ENCODE results near the gene TXNDC11. TPM values are rescaled to one million over a fixed set of nuclear protein-coding genes. Genes with fewer than 3 reads are reported as not detected.
A peak's percentile ranks its signal among the peaks of the same experiment; 100 is the strongest.

TXNDC11 gene
- total RNA-seq, 3 donors from 2014 or later, result 38.6 to 53.7 (median 47.9) TPM

DNA sequence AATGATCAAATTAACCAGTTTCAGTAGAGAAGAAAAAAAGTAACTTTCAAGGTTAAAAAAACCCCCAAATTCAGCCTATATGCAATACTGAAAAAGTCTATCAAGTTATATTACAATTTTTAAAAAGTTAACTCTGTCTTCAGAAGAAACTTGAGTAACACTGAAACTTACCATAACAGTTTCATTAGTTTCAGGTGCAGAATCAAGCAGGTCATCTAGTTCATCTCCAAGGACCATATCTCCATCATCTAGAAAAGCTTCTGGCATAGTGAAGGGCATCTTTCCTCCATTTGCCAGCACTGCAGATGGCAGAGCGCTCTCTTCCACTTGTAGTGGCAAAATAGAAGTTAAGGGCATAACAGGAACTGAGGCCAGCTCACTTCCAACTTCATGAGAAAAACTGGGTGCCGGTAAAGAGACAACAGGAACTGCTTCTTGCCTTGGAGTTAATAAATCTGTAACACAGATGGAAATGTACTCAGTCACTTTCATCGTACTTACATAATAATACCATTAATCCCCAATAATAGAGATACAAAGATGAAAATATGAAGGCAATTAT lies 31.5 kb upstream of the TXNDC11 start:
- intact Hi-C loops (cut with DNase I; ENCODE audit: low total_unique reads), result no loop called here
- Histone ChIP-seq H3K27ac (no peak overlapping the region), H3K27me3 (no peaks in the 10 kb centered on the region), H3K36me3 (peaks cover 13% of the 10 kb centered on the region), H3K4me1 (no peaks in the 10 kb centered on the region), H3K9me3 (no peaks in the 10 kb centered on the region), H3K4me3 (no peak overlapping the region)
- TF ChIP-seq CTCF (IDR thresholded peaks at IDR 0.05), result no peak
- TF ChIP-seq POLR2AphosphoS5 (IDR thresholded peaks at IDR 0.05), result no peak
- no peak for TF ChIP-seq POLR2A (IDR thresholded peaks at IDR 0.05)
- no peak for DNase-seq (ENCODE audit: low spot score in 2 of 2)

- Histone ChIP-seq H3K9me3 (no peaks in the 10 kb centered on the region), H3K27ac (no peak overlapping the region), H3K27me3 (no peaks in the 10 kb centered on the region), H3K4me1 (no peaks in the 10 kb centered on the region), H3K4me3 (no peak overlapping the region), H3K36me3 (peaks cover 5% of the 10 kb centered on the region)
- no peak for DNase-seq (ENCODE audit: low spot score in 2 of 2)
- intact Hi-C loops (cut with DNase I; ENCODE audit: low total_unique reads), result no loop called here
- TF ChIP-seq CTCF (IDR thresholded peaks at IDR 0.05) (no peak), POLR2AphosphoS5 (IDR thresholded peaks at IDR 0.05) (no peak), POLR2A (IDR thresholded peaks at IDR 0.05) (no peak)
These were observed 26.2 kb upstream of the TXNDC11 start for GRCh38 chr16:11768849-11769248.

DNA sequence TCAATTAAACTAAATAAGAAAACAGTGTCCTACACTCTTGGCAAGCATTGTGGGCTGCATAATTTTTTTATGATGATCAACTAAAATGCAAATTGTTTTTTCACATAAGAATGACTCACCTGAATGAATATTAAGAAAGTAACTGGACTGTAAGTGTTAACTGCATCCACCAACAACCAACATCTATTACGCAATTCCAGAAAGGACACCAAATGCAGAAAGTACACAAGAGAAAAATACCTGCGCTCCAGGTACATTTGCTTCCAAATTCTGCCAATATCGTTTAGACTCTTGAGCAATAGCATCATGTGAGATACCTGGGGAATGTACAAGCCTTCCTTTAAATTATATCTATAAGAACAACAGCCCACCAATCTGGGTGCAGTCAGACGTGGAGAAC lies 19.8 kb upstream of the TXNDC11 start:
- Histone ChIP-seq H3K27ac (peak overlapping the region in 1 of 2 donors; percentile 38), H3K36me3 (peaks cover 4% of the 10 kb centered on the region), H3K27me3 (no peaks in the 10 kb centered on the region), H3K4me3 (no peak overlapping the region), H3K9me3 (no peaks in the 10 kb centered on the region), H3K4me1 (peaks cover 0 to 6% of the 10 kb centered on the region in 2 donors)
- intact Hi-C loops (cut with DNase I; ENCODE audit: low total_unique reads), result no loop called here
- no peak for DNase-seq (ENCODE audit: low spot score in 2 of 2)
- TF ChIP-seq POLR2A (IDR thresholded peaks at IDR 0.05), result no peak
- TF ChIP-seq CTCF (IDR thresholded peaks at IDR 0.05), result no peak
- TF ChIP-seq POLR2AphosphoS5 (IDR thresholded peaks at IDR 0.05), result no peak

GRCh38 chr16:11759997-11760396 lies 17.3 kb upstream of the TXNDC11 start:
- no peak for DNase-seq (ENCODE audit: low spot score in 2 of 2)
- no peaks in the 10 kb centered on the region for H3K9me3 ChIP-seq
- TF ChIP-seq POLR2AphosphoS5 (IDR thresholded peaks at IDR 0.05) (no peak), POLR2A (IDR thresholded peaks at IDR 0.05) (no peak), CTCF (IDR thresholded peaks at IDR 0.05) (no peak)
- no peaks in the 10 kb centered on the region for H3K27me3 ChIP-seq
- no peak overlapping the region for H3K27ac ChIP-seq
- no peak overlapping the region for H3K4me3 ChIP-seq
- H3K4me1 ChIP-seq, result peaks cover 0 to 6% of the 10 kb centered on the region in 2 donors
- peaks cover 5% of the 10 kb centered on the region for H3K36me3 ChIP-seq
- intact Hi-C loops (cut with DNase I; ENCODE audit: low total_unique reads), result no loop called here

DNA sequence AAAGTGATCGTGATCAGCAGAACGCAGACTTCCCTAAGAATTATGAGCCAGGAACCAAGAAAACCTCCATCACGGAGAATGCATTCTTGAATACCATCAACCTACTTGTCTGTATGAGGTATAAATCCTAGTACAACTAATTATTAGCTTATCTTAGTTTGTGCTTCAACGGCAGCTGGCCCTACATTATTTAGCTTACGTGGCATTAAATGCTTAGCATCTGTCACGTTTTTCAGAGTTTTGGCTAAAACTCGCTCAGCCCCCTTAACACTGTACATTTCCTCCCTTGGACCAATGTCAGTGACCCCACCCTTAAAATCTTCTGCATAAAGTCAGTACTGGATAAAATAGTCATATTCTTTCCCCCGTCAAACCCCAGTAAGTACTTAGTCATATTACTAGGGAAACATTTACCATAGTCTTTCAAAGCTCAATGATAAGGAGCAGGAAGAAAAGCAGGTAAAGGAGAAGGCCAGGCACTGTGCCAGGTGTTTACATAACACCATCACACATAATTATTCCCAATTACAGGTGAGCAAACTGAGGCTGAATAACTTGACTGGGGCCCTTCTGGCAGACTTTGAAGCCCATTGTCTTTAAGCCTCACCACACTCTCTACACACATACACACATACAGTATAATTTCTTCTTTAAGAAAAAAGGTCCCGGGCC lies 16.6 kb upstream of the TXNDC11 start:
- TF ChIP-seq CTCF (IDR thresholded peaks at IDR 0.05), result no peak
- no peak for TF ChIP-seq POLR2A (IDR thresholded peaks at IDR 0.05)
- TF ChIP-seq POLR2AphosphoS5 (IDR thresholded peaks at IDR 0.05), result no peak
- DNase-seq (ENCODE audit: low spot score in 2 of 2), result no peak
- Histone ChIP-seq H3K4me1 (peaks cover 0 to 6% of the 10 kb centered on the region in 2 donors), H3K27me3 (no peaks in the 10 kb centered on the region), H3K9me3 (no peaks in the 10 kb centered on the region), H3K36me3 (peaks cover 5% of the 10 kb centered on the region), H3K4me3 (no peak overlapping the region), H3K27ac (peak overlapping the region in 1 of 2 donors; percentile 13)
- intact Hi-C loops (cut with DNase I; ENCODE audit: low total_unique reads), result no loop called here

All from breast epithelium (tissue), 4 donors.